Panc1 (cell line): ENCODE measurements around the gene ENTPD6.

Experiments used
- POLR2AphosphoS5 ChIP-seq: IDR thresholded peaks from 2 replicates; pipeline ENCODE4 v1.6.1; 2012; ENCODE audit warnings: mild to moderate bottlenecking, low read depth, low read length, moderate library complexity
- REST ChIP-seq, 2 experiments: IDR thresholded peaks; 2 replicates each; pipeline ENCODE4 v1.6.1; 2011 to 2012; ENCODE audit warnings: low read depth in 2 of 2, control low read depth in 1 of 2, low read length in 1 of 2, mild to moderate bottlenecking in 1 of 2, moderate library complexity in 1 of 2; ENCODE audit not compliant: insufficient read depth in 1 of 2
- SIN3A ChIP-seq: IDR thresholded peaks from 2 replicates; pipeline ENCODE4 v1.6.1; 2012; ENCODE audit warnings: low read depth, mild to moderate bottlenecking, low read length, moderate library complexity, borderline replicate concordance; ENCODE audit not compliant: insufficient read depth
- TCF7L2 ChIP-seq: IDR thresholded peaks from 2 replicates; pipeline ENCODE4 v1.6.1; 2011; ENCODE audit warnings: mild to moderate bottlenecking, low read depth, low read length, inconsistent platforms
- TF ChIP-seq, protein P1 (sequence below): fragments of 450-650 bp; IDR thresholded peaks from 2 replicates; pipeline ENCODE4 v1.5.1; 2017; ENCODE audit warnings: mild to moderate bottlenecking

DNA sequence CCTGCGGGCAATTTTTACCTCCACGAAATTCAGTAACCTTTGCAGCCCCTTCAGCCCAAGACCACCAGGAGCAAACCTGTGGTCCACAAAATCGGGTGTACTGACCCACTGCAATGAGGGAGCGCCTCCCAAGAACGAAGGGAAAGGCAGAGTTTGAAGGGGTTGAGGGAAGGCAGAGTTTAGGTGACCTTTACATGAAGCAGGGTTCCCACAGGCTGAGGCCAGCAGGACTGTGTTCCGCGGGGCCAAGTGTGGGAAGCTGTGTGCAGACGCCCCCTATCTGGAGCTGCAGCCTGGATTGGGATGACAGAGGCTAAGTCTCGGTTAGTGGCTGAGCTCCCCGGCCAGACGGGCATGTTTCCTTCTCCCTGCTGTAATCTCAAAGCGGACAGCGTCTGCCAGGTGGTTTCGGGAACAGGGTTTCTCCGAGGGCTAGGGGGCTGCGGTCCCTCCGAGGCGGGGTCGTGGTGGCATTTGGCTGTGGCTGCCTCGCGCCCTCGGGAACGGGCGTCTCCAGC is 51.5 kb downstream of the ENTPD6 start:
- TF ChIP-seq, protein P1, sequence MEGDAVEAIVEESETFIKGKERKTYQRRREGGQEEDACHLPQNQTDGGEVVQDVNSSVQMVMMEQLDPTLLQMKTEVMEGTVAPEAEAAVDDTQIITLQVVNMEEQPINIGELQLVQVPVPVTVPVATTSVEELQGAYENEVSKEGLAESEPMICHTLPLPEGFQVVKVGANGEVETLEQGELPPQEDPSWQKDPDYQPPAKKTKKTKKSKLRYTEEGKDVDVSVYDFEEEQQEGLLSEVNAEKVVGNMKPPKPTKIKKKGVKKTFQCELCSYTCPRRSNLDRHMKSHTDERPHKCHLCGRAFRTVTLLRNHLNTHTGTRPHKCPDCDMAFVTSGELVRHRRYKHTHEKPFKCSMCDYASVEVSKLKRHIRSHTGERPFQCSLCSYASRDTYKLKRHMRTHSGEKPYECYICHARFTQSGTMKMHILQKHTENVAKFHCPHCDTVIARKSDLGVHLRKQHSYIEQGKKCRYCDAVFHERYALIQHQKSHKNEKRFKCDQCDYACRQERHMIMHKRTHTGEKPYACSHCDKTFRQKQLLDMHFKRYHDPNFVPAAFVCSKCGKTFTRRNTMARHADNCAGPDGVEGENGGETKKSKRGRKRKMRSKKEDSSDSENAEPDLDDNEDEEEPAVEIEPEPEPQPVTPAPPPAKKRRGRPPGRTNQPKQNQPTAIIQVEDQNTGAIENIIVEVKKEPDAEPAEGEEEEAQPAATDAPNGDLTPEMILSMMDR, result peak; percentile 78
- 0 out of 2 replicates have a peak, but pooled peaks have one; percentile 15 for TF ChIP-seq POLR2AphosphoS5
- TF ChIP-seq SIN3A, result 0 out of 2 replicates have a peak, but pooled peaks have one; percentile 65
- no peak for TF ChIP-seq REST (IDR thresholded peaks at IDR 0.05; ENCODE audit: insufficient read depth in 1 of 2, low read depth in 2 of 2, low read length in 1 of 2)
- no peak for TF ChIP-seq TCF7L2
